SK-N-SH (cell line): ENCODE measurements around the gene GLIS1. TPM values are rescaled to one million over a fixed set of nuclear protein-coding genes. Genes with fewer than 3 reads are reported as not detected.

Source experiments
- CTCF ChIA-PET: fragments of 300-600, 350-600 bp; formaldehyde crosslinking; extraction: SDS; loops from one replicate; lab custom pipeline; 2021; lab: Yijun Ruan, JAX
- POLR2A ChIA-PET: fragments of 350-600 bp; sonication (Branson Sonifier 250); formaldehyde crosslinking; extraction: SDS; loops from one replicate; lab custom pipeline; 2020; ENCODE audit warnings: antibody characterized with exemption, inconsistent platforms; lab: Yijun Ruan, JAX
- DNase-seq: peaks from one replicate; pipeline ENCODE4 v3.0.0; 2012
- H2AFZ ChIP-seq: fragments of 200-600 bp; sonication (generic); 2 replicates; pipeline ENCODE4 v1.8.1; 2016; ENCODE audit warnings: antibody characterized with exemption, mild to moderate bottlenecking, low read depth
- H3F3A ChIP-seq: fragments of 200-600 bp; sonication (generic); replicated peaks from 2 replicates; pipeline ENCODE3; 2016; ENCODE audit warnings: antibody characterized with exemption, mild to moderate bottlenecking; ENCODE audit not compliant: insufficient read depth
- H3K27ac ChIP-seq, 2 experiments: fragments of 200-500 bp in 1 of 2; fragments of 200-600 bp in 1 of 2; sonication (Bioruptor generic) in 1 of 2; sonication (generic), shearing (Covaris generic) in 1 of 2; 2 replicates each; pipeline versions ENCODE4 v1.5.1 to v1.6.1; 2014 to 2016; ENCODE audit warnings: low read depth in 2 of 2, inconsistent platforms in 1 of 2, low read length in 1 of 2, mild to moderate bottlenecking in 1 of 2, mixed read lengths in 1 of 2
- H3K27me3 ChIP-seq: fragments of 200-600 bp; sonication (generic), shearing (Covaris generic); 2 replicates; pipeline ENCODE4 v1.6.1; 2016; ENCODE audit warnings: mixed run types; ENCODE audit not compliant: insufficient read depth
- H3K36me3 ChIP-seq, 2 experiments: fragments of 200-500 bp in 1 of 2; fragments of 200-600 bp in 1 of 2; sonication (Bioruptor generic) in 1 of 2; sonication (generic) in 1 of 2; replicated peaks in 1 of 2; 2 replicates each; pipeline versions ENCODE3 to v1.5.1; 2014 to 2016; ENCODE audit warnings: low read length in 1 of 2, mild to moderate bottlenecking in 1 of 2; ENCODE audit not compliant: insufficient read depth in 2 of 2, control insufficient read depth in 1 of 2
- H3K4me1 ChIP-seq, 2 experiments: fragments of 200-500 bp in 1 of 2; fragments of 200-600 bp in 1 of 2; sonication (Bioruptor generic) in 1 of 2; sonication (generic), shearing (Covaris generic) in 1 of 2; 2 replicates each; pipeline versions ENCODE4 v1.5.1 to v1.6.1; 2014 to 2016; ENCODE audit warnings: low read depth in 1 of 2, low read length in 1 of 2, mixed run types in 1 of 2; ENCODE audit not compliant: insufficient read depth in 2 of 2, control insufficient read depth in 1 of 2
- H3K4me2 ChIP-seq: fragments of 200-600 bp; sonication (generic), shearing (Covaris generic); 2 replicates; pipeline ENCODE4 v1.6.1; 2017; ENCODE audit warnings: mixed run types
- H3K4me3 ChIP-seq, 2 experiments: fragments of 200-500 bp in 1 of 2; fragments of 200-600 bp in 1 of 2; sonication (Bioruptor generic) in 1 of 2; sonication (generic), shearing (Covaris generic) in 1 of 2; 2 replicates each; pipeline versions ENCODE4 v1.5.1 to v1.8.1; 2014 to 2016; ENCODE audit warnings: low read depth in 2 of 2, inconsistent platforms in 1 of 2, low read length in 1 of 2, mild to moderate bottlenecking in 1 of 2, mixed read lengths in 1 of 2, moderate library complexity in 1 of 2
- H3K79me2 ChIP-seq: fragments of 200-600 bp; sonication (generic); 2 replicates; pipeline ENCODE4 v1.8.1; 2017; ENCODE audit warnings: mild to moderate bottlenecking; ENCODE audit not compliant: insufficient read depth
- H3K9ac ChIP-seq: fragments of 200-600 bp; sonication (generic); 2 replicates; pipeline ENCODE4 v1.6.1; 2017; ENCODE audit warnings: mixed run types
- H3K9me2 ChIP-seq: fragments of 200-600 bp; sonication (generic); 2 replicates; pipeline ENCODE4 v1.6.1; 2017; ENCODE audit warnings: mixed run types
- H3K9me3 ChIP-seq: fragments of 200-600 bp; sonication (generic); 2 replicates; pipeline ENCODE4 v1.6.1; 2017; ENCODE audit warnings: mixed run types, mild to moderate bottlenecking, moderate library complexity
- H4K20me1 ChIP-seq: fragments of 200-600 bp; sonication (generic); 2 replicates; pipeline ENCODE4 v1.6.1; 2017; ENCODE audit warnings: mild to moderate bottlenecking, mixed run types; ENCODE audit not compliant: insufficient read depth
- CHD2 ChIP-seq: fragments of 150-350 bp; IDR thresholded peaks from 2 replicates; pipeline ENCODE4 v1.6.1; 2018; ENCODE audit warnings: low read length; ENCODE audit not compliant: partially characterized antibody
- ELF1 ChIP-seq: IDR thresholded peaks from 2 replicates; pipeline ENCODE4 v1.4.0; 2012
- EZH2phosphoT487 ChIP-seq: fragments of 200-600 bp; sonication (generic); IDR thresholded peaks from 2 replicates; pipeline ENCODE4 v1.6.1; 2017; ENCODE audit warnings: low read depth, mixed run types, mild to moderate bottlenecking, antibody characterized with exemption, moderate library complexity, borderline replicate concordance
- FOSL2 ChIP-seq: IDR thresholded peaks from 2 replicates; pipeline ENCODE4 v1.4.0; 2012; ENCODE audit warnings: low read depth, mild to moderate bottlenecking, moderate library complexity, borderline replicate concordance
- GABPA ChIP-seq: IDR thresholded peaks from 2 replicates; pipeline ENCODE4 v1.4.0; 2012; ENCODE audit warnings: low read depth, mild to moderate bottlenecking
- JUND ChIP-seq: IDR thresholded peaks from 2 replicates; pipeline ENCODE4 v1.4.0; 2012
- NFIC ChIP-seq: IDR thresholded peaks from 2 replicates; pipeline ENCODE4 v1.4.0; 2012; ENCODE audit warnings: borderline replicate concordance
- POLR2AphosphoS5 ChIP-seq: IDR thresholded peaks from 2 replicates; pipeline ENCODE4 v1.6.1; 2012; ENCODE audit warnings: low read depth, low read length
- RCOR1 ChIP-seq: fragments of 150-350 bp; IDR thresholded peaks from 2 replicates; pipeline ENCODE4 v1.6.1; 2017; ENCODE audit warnings: antibody characterized with exemption, low read length
- RFX5 ChIP-seq: IDR thresholded peaks from 2 replicates; pipeline ENCODE4 v1.6.1; 2012; ENCODE audit warnings: mild to moderate bottlenecking, improper control_type of control experiment, low read length
- SIN3A ChIP-seq: IDR thresholded peaks from 2 replicates; pipeline ENCODE4 v1.6.1; 2012; ENCODE audit warnings: low read depth, mild to moderate bottlenecking, low read length, moderate library complexity, borderline replicate concordance
- SMC3 ChIP-seq: IDR thresholded peaks from 2 replicates; pipeline ENCODE4 v1.6.1; 2012; ENCODE audit warnings: low read depth, low read length, improper control_type of control experiment
- TCF12 ChIP-seq: IDR thresholded peaks from 2 replicates; pipeline ENCODE4 v1.4.0; 2012
- TEAD4 ChIP-seq: IDR thresholded peaks from 2 replicates; pipeline ENCODE4 v1.4.0; 2012; ENCODE audit warnings: mild to moderate bottlenecking, borderline replicate concordance; ENCODE audit not compliant: insufficient read depth
- YY1 ChIP-seq: IDR thresholded peaks from 2 replicates; pipeline ENCODE4 v1.4.0; 2012; ENCODE audit warnings: low read depth, mild to moderate bottlenecking
- WGBS: methylation state at CpG from one replicate; pipeline ENCODE4 v1.1.6; 2017; ENCODE audit warnings: low lambda C conversion rate; 5-methylcytosine and 5-hydroxymethylcytosine counted together
- polyA plus RNA-seq, 3 experiments: library from polyadenylated mRNA; depleted of rRNA; stranded (reverse); fragments of >200 nt; gene quantifications; 2 replicates each; pipeline ENCODE4 v1.2.3, GENCODE V29; 2012
- TF ChIP-seq, protein P1 (sequence below): IDR thresholded peaks from 2 replicates; pipeline ENCODE4 v1.6.1; 2012; ENCODE audit warnings: mild to moderate bottlenecking, low read depth, low read length, moderate library complexity
- TF ChIP-seq, protein P2 (sequence below): fragments of 200-600 bp; sonication (generic); IDR thresholded peaks from 2 replicates; pipeline ENCODE4 v1.6.1; 2017; ENCODE audit warnings: antibody characterized with exemption, mild to moderate bottlenecking, moderate library complexity
- TF ChIP-seq, protein P3 (sequence below): fragments of 150-350 bp; IDR thresholded peaks from 2 replicates; pipeline ENCODE4 v1.6.1; 2016; ENCODE audit warnings: mild to moderate bottlenecking, low read depth, low read length
- TF ChIP-seq, protein P4 (sequence below): IDR thresholded peaks from 2 replicates; pipeline ENCODE4 v1.4.0; 2012; ENCODE audit warnings: low read depth, borderline replicate concordance

GLIS1 gene
- polyA plus RNA-seq, 1 of the 3 experiments (the other 2 are of a cell fraction), result 0.13 TPM

DNA sequence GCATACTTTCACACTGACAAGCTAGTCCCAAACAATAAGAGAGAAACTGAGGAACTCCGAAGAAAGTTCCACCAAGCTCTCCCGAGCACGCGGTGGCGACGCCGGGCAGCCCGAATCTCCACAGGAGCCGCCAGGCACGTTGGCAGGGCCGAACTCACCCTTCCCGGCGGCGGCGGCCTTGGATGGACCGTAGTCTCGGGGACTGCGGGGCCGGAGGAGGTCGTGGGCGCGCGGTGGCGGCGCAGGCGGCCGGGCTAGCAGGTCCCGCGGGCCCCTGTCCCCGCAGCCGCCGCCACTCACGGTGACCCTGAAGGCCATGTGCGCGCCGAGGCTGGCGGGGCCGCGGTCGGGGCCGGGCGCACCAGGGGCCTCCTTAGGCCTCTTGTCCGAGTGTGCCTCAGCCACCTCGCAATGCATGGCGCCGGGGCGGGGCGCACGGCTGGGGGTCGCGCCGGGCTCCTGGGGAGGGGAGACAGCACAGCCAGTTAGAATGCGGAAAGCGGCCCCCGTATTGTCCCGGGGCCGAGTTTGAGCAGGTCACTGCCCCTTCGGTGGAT lies 1.2 kb downstream of the GLIS1 start:
- H3K4me3 ChIP-seq, result peak overlapping the region in 1 of 2 experiments; percentile 73; a peak in 2 of 4 replicates
- TF ChIP-seq YY1 (no peak), TEAD4 (no peak), FOSL2 (no peak), JUND (no peak), ELF1 (no peak), POLR2AphosphoS5 (no peak), EZH2phosphoT487 (no peak), RFX5 (no peak), GABPA (no peak), CHD2 (no peak), SMC3 (no peak), SIN3A (no peak), TCF12 (no peak), RCOR1 (no peak), NFIC (no peak)
- TF ChIP-seq, protein P1, sequence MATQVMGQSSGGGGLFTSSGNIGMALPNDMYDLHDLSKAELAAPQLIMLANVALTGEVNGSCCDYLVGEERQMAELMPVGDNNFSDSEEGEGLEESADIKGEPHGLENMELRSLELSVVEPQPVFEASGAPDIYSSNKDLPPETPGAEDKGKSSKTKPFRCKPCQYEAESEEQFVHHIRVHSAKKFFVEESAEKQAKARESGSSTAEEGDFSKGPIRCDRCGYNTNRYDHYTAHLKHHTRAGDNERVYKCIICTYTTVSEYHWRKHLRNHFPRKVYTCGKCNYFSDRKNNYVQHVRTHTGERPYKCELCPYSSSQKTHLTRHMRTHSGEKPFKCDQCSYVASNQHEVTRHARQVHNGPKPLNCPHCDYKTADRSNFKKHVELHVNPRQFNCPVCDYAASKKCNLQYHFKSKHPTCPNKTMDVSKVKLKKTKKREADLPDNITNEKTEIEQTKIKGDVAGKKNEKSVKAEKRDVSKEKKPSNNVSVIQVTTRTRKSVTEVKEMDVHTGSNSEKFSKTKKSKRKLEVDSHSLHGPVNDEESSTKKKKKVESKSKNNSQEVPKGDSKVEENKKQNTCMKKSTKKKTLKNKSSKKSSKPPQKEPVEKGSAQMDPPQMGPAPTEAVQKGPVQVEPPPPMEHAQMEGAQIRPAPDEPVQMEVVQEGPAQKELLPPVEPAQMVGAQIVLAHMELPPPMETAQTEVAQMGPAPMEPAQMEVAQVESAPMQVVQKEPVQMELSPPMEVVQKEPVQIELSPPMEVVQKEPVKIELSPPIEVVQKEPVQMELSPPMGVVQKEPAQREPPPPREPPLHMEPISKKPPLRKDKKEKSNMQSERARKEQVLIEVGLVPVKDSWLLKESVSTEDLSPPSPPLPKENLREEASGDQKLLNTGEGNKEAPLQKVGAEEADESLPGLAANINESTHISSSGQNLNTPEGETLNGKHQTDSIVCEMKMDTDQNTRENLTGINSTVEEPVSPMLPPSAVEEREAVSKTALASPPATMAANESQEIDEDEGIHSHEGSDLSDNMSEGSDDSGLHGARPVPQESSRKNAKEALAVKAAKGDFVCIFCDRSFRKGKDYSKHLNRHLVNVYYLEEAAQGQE, result no peak
- TF ChIP-seq, protein P2, sequence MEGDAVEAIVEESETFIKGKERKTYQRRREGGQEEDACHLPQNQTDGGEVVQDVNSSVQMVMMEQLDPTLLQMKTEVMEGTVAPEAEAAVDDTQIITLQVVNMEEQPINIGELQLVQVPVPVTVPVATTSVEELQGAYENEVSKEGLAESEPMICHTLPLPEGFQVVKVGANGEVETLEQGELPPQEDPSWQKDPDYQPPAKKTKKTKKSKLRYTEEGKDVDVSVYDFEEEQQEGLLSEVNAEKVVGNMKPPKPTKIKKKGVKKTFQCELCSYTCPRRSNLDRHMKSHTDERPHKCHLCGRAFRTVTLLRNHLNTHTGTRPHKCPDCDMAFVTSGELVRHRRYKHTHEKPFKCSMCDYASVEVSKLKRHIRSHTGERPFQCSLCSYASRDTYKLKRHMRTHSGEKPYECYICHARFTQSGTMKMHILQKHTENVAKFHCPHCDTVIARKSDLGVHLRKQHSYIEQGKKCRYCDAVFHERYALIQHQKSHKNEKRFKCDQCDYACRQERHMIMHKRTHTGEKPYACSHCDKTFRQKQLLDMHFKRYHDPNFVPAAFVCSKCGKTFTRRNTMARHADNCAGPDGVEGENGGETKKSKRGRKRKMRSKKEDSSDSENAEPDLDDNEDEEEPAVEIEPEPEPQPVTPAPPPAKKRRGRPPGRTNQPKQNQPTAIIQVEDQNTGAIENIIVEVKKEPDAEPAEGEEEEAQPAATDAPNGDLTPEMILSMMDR, result no peak
- TF ChIP-seq, protein P3, sequence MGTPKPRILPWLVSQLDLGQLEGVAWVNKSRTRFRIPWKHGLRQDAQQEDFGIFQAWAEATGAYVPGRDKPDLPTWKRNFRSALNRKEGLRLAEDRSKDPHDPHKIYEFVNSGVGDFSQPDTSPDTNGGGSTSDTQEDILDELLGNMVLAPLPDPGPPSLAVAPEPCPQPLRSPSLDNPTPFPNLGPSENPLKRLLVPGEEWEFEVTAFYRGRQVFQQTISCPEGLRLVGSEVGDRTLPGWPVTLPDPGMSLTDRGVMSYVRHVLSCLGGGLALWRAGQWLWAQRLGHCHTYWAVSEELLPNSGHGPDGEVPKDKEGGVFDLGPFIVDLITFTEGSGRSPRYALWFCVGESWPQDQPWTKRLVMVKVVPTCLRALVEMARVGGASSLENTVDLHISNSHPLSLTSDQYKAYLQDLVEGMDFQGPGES, result no peak
- TF ChIP-seq, protein P4, sequence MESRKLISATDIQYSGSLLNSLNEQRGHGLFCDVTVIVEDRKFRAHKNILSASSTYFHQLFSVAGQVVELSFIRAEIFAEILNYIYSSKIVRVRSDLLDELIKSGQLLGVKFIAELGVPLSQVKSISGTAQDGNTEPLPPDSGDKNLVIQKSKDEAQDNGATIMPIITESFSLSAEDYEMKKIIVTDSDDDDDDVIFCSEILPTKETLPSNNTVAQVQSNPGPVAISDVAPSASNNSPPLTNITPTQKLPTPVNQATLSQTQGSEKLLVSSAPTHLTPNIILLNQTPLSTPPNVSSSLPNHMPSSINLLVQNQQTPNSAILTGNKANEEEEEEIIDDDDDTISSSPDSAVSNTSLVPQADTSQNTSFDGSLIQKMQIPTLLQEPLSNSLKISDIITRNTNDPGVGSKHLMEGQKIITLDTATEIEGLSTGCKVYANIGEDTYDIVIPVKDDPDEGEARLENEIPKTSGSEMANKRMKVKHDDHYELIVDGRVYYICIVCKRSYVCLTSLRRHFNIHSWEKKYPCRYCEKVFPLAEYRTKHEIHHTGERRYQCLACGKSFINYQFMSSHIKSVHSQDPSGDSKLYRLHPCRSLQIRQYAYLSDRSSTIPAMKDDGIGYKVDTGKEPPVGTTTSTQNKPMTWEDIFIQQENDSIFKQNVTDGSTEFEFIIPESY, result no peak
- H3K27ac ChIP-seq, result no peak overlapping the region
- 0 out of 2 replicates have a peak overlapping the region, but pooled peaks have one; percentile 56 for H2AFZ ChIP-seq
- H3K27me3 ChIP-seq, result no peaks in the 10 kb centered on the region
- H3F3A ChIP-seq, result peaks cover 20% of the 10 kb centered on the region
- peak overlapping the region; percentile 86 for H3K4me2 ChIP-seq
- no peaks in the 10 kb centered on the region for H3K36me3 ChIP-seq
- H3K9me3 ChIP-seq, result peaks cover under 1% of the 10 kb centered on the region; the same call in 1 of the 2 replicates
- WGBS, result 57% methylated on average over 7 of the region's 58 CpGs
- peak; percentile 63 for DNase-seq
- peaks cover 8 to 24% of the 10 kb centered on the region in 2 experiments; a peak in 3 of 4 replicates for H3K4me1 ChIP-seq
- ChIA-PET POLR2A (no interaction called here), CTCF (interaction anchor here (0.6 to 3.5 kb wide), 5 partner anchors 13 to 294 kb away, joined by 3 to 11 read pairs (median 5); no protein-coding TSS in a partner anchor)
- H3K9ac ChIP-seq, result no peak overlapping the region
- H3K79me2 ChIP-seq, result no peaks in the 10 kb centered on the region
- H4K20me1 ChIP-seq, result no peaks in the 10 kb centered on the region
- H3K9me2 ChIP-seq, result no peaks in the 10 kb centered on the region
